ENCODE data around the gene TXNRD2.
"Not testable (repeated sequence)": the region's sequence is repeated elsewhere in the genome, so short reads cannot be mapped to it uniquely, and the experiment has no call there.

TXNRD2 gene

GRCh38 chr22:19888131-19888746 lies 53.4 kb downstream of the TXNRD2 start:
- no peak for DNase-seq (ENCODE audit: low read depth in 2 of 2)

- no peak for DNase-seq (ENCODE audit: low read depth in 2 of 2)
Observed at GRCh38 chr22:19887256-19887985, 54.2 kb downstream of the TXNRD2 start.

- DNase-seq (ENCODE audit: low read depth in 2 of 2) = no peak
Observed at GRCh38 chr22:19886605-19887255, 54.9 kb downstream of the TXNRD2 start.

GRCh38 chr22:19885841-19886592 lies 55.6 kb downstream of the TXNRD2 start:
- DNase-seq (ENCODE audit: low read depth in 2 of 2) = no peak

GRCh38 chr22:19884954-19885751 lies 56.5 kb downstream of the TXNRD2 start:
- DNase-seq (ENCODE audit: low read depth in 2 of 2) = no peak

- no peak for DNase-seq (ENCODE audit: low read depth in 2 of 2)
Observed at GRCh38 chr22:19884161-19884953, 57.3 kb downstream of the TXNRD2 start.

- DNase-seq (ENCODE audit: low read depth in 2 of 2) = not testable (repeated sequence)
Observed at GRCh38 chr22:19883446-19883845, 58.2 kb downstream of the TXNRD2 start.

- no peak for DNase-seq (ENCODE audit: low read depth in 2 of 2)
Observed at GRCh38 chr22:19882446-19883381, 58.9 kb downstream of the TXNRD2 start.

- no peak for DNase-seq (ENCODE audit: low read depth in 2 of 2)
Observed at GRCh38 chr22:19880786-19881569, 60.6 kb downstream of the TXNRD2 start.

- DNase-seq (ENCODE audit: low read depth in 2 of 2) = no peak
Observed at GRCh38 chr22:19879992-19880785, 61.4 kb downstream of the TXNRD2 start.

- no peak for DNase-seq (ENCODE audit: low read depth in 2 of 2)
Observed at GRCh38 chr22:19879643-19879991, 62.0 kb downstream of the TXNRD2 start.

GRCh38 chr22:19879246-19879570 lies 62.4 kb downstream of the TXNRD2 start:
- no peak for DNase-seq (ENCODE audit: low read depth in 2 of 2)

GRCh38 chr22:19878461-19879245 lies 63.0 kb downstream of the TXNRD2 start:
- DNase-seq (ENCODE audit: low read depth in 2 of 2) = no peak

- DNase-seq (ENCODE audit: low read depth in 2 of 2) = no peak
Observed at GRCh38 chr22:19877626-19878339, 63.8 kb downstream of the TXNRD2 start.

GRCh38 chr22:19876941-19877625 lies 64.5 kb downstream of the TXNRD2 start:
- no peak for DNase-seq (ENCODE audit: low read depth in 2 of 2)

GRCh38 chr22:19876314-19876940 lies 65.2 kb downstream of the TXNRD2 start:
- DNase-seq (ENCODE audit: low read depth in 2 of 2) = no peak

Data from stimulated activated CD4-positive, alpha-beta T cell treated with anti-CD3 and anti-CD28 coated beads, Interleukin-4, amount 100 ng/mL, for 48 hours (primary cell).